IMR-90 (cell line): ENCODE measurements around the gene BAIAP2. TPM values are rescaled to one million over a fixed set of nuclear protein-coding genes. Genes with fewer than 3 reads are reported as not detected.

ENCODE experiments used
- ATAC-seq: fragments of 200-7000 bp; cut with Tn5 transposase; 2 replicates; pipeline ENCODE4 v1.9.1; 2020; ENCODE audit warnings: low read depth, mild to moderate bottlenecking, moderate library complexity
- BruUV-seq: library from RNA; stranded (reverse); fragments of 400-500 nt; replicated peaks from 2 replicates; lab custom pipeline; 2021; lab: Mats Ljungman, UMichigan
- CTCF ChIA-PET: fragments of 300-600 bp; formaldehyde crosslinking; extraction: SDS; loops from one replicate; lab custom pipeline; 2021; ENCODE audit warnings: antibody characterized with exemption; lab: Yijun Ruan, JAX
- POLR2A ChIA-PET: fragments of 300-600 bp; sonication (Branson Sonifier 250); formaldehyde crosslinking; loops from one replicate; lab custom pipeline; 2022; ENCODE audit warnings: antibody characterized with exemption; ENCODE audit not compliant: unreplicated experiment; lab: Charles Lee
- DNase-seq: peaks from one replicate; pipeline ENCODE4 v3.0.0; 2013
- H2AFZ ChIP-seq: replicated peaks from 2 replicates; pipeline ENCODE3; 2013; ENCODE audit warnings: low read length, mild to moderate bottlenecking; ENCODE audit not compliant: poor library complexity
- H2AK5ac ChIP-seq: 2 replicates; pipeline ENCODE4 v1.6.1; 2013; ENCODE audit warnings: low read depth, low read length, inconsistent platforms
- H2AK9ac ChIP-seq: replicated peaks from 2 replicates; pipeline ENCODE3; 2013; ENCODE audit warnings: mild to moderate bottlenecking, low read depth, low read length, moderate library complexity; ENCODE audit not compliant: poor library complexity
- H2BK120ac ChIP-seq: 2 replicates; pipeline ENCODE4 v1.6.1; 2013; ENCODE audit warnings: low read depth, low read length, inconsistent platforms
- H2BK15ac ChIP-seq: 3 replicates; pipeline ENCODE4 v1.6.1; 2013; ENCODE audit warnings: low read depth, low read length, inconsistent platforms
- H2BK20ac ChIP-seq: 2 replicates; pipeline ENCODE4 v1.6.1; 2013; ENCODE audit warnings: low read depth, mild to moderate bottlenecking, inconsistent platforms, low read length, moderate library complexity
- H2BK5ac ChIP-seq: 2 replicates; pipeline ENCODE4 v1.6.1; 2013; ENCODE audit warnings: mild to moderate bottlenecking, low read depth, low read length, inconsistent platforms; ENCODE audit not compliant: poor library complexity, severe bottlenecking
- H3K14ac ChIP-seq: replicated peaks from 2 replicates; pipeline ENCODE4 v1.6.1; 2013; ENCODE audit warnings: low read depth, low read length, inconsistent platforms
- H3K18ac ChIP-seq: 2 replicates; pipeline ENCODE4 v1.6.1; 2013; ENCODE audit warnings: low read depth, low read length, control low read depth
- H3K23ac ChIP-seq: 2 replicates; pipeline ENCODE4 v1.6.1; 2013; ENCODE audit warnings: low read depth, low read length, inconsistent platforms
- H3K27ac ChIP-seq: 2 replicates; pipeline ENCODE4 v1.5.1; 2013; ENCODE audit warnings: mild to moderate bottlenecking, control low read depth, low read length; ENCODE audit not compliant: insufficient read depth
- H3K27me3 ChIP-seq: 2 replicates; pipeline ENCODE4 v1.6.1; 2013; ENCODE audit warnings: low read length; ENCODE audit not compliant: control insufficient read depth, insufficient read depth
- H3K36me3 ChIP-seq: 2 replicates; pipeline ENCODE4 v1.6.1; 2013; ENCODE audit warnings: low read length, mixed read lengths; ENCODE audit not compliant: control insufficient read depth, insufficient read depth
- H3K4ac ChIP-seq: 2 replicates; pipeline ENCODE4 v1.6.1; 2013; ENCODE audit warnings: low read depth, low read length, inconsistent platforms
- H3K4me1 ChIP-seq: 2 replicates; pipeline ENCODE4 v1.6.1; 2013; ENCODE audit warnings: low read length, mixed read lengths; ENCODE audit not compliant: control insufficient read depth, insufficient read depth
- H3K4me2 ChIP-seq: 2 replicates; pipeline ENCODE4 v1.6.1; 2013; ENCODE audit warnings: low read depth, mild to moderate bottlenecking, control low read depth, low read length, moderate library complexity
- H3K4me3 ChIP-seq: 2 replicates; pipeline ENCODE4 v1.5.1; 2013; ENCODE audit warnings: low read depth, mild to moderate bottlenecking, control low read depth, low read length, moderate library complexity; ENCODE audit not compliant: insufficient read depth
- H3K56ac ChIP-seq: 2 replicates; pipeline ENCODE4 v1.6.1; 2013; ENCODE audit warnings: low read length, inconsistent platforms; ENCODE audit not compliant: insufficient read depth; ENCODE audit errors: extremely low read depth
- H3K79me1 ChIP-seq, 2 experiments: 2 replicates each; pipeline ENCODE4 v1.6.1; 2013; ENCODE audit warnings: low read length in 2 of 2, inconsistent platforms in 1 of 2, low read depth in 1 of 2
- H3K9ac ChIP-seq: 2 replicates; pipeline ENCODE4 v1.6.1; 2013; ENCODE audit warnings: low read depth, low read length, control low read depth
- H3K9me1 ChIP-seq: 2 replicates; pipeline ENCODE4 v1.6.1; 2013; ENCODE audit warnings: low read length, inconsistent platforms; ENCODE audit not compliant: insufficient read depth
- H3K9me3 ChIP-seq: 2 replicates; pipeline ENCODE4 v1.6.1; 2013; ENCODE audit warnings: low read length; ENCODE audit not compliant: control insufficient read depth, insufficient read depth
- H4K20me1 ChIP-seq: 2 replicates; pipeline ENCODE4 v1.6.1; 2013; ENCODE audit warnings: low read length, inconsistent platforms; ENCODE audit not compliant: insufficient read depth
- H4K5ac ChIP-seq: 2 replicates; pipeline ENCODE4 v1.6.1; 2013; ENCODE audit warnings: mild to moderate bottlenecking, low read depth, low read length, control low read depth
- H4K8ac ChIP-seq, 2 experiments: 2 replicates each; pipeline ENCODE4 v1.6.1; 2013; ENCODE audit warnings: low read depth in 2 of 2, low read length in 2 of 2, control low read depth in 1 of 2, inconsistent platforms in 1 of 2
- H4K91ac ChIP-seq: 2 replicates; pipeline ENCODE4 v1.6.1; 2013; ENCODE audit warnings: low read depth, low read length, inconsistent platforms; ENCODE audit not compliant: insufficient read depth
- CEBPB ChIP-seq: IDR thresholded peaks from 2 replicates; pipeline ENCODE4 v1.6.1; 2012; ENCODE audit warnings: low read depth, low read length, improper control_type of control experiment
- FOS ChIP-seq: fragments of 150-350 bp; IDR thresholded peaks from 2 replicates; pipeline ENCODE4 v1.6.1; 2016; ENCODE audit warnings: low read depth, low read length
- MAFK ChIP-seq: IDR thresholded peaks from 2 replicates; pipeline ENCODE4 v1.6.1; 2012; ENCODE audit warnings: low read depth, low read length, improper control_type of control experiment
- MAZ ChIP-seq: IDR thresholded peaks from 2 replicates; pipeline ENCODE4 v1.6.1; 2012; ENCODE audit warnings: low read depth, mild to moderate bottlenecking, low read length, improper control_type of control experiment, moderate library complexity, borderline replicate concordance
- POLR2A ChIP-seq: IDR thresholded peaks from 2 replicates; pipeline ENCODE4 v1.6.1; 2012; ENCODE audit warnings: mild to moderate bottlenecking, low read depth, low read length
- RAD21 ChIP-seq: IDR thresholded peaks from 2 replicates; pipeline ENCODE4 v1.6.1; 2012; ENCODE audit warnings: low read length, improper control_type of control experiment
- WGBS, 2 experiments: methylation state at CpG; one replicate each; pipeline versions ENCODE4 v1.1.5 to v1.1.7; 2013; ENCODE audit warnings: missing lambda C conversion rate in 2 of 2; ENCODE audit not compliant: insufficient read length in 1 of 2; ENCODE audit errors: extremely low coverage in 2 of 2; 5-methylcytosine and 5-hydroxymethylcytosine counted together
- dilution Hi-C: fragments of 300-500 bp; cut with HindIII; formaldehyde crosslinking; loops from one replicate; pipeline ENCODE4 v1.14.3; 2018; ENCODE audit warnings: low sequenced_read_pairs; ENCODE audit not compliant: unreplicated experiment
- in situ Hi-C: fragments of 300-500 bp; cut with MboI; formaldehyde crosslinking; loops from 3 replicates; pipeline ENCODE4 v1.14.3; 2019; ENCODE audit warnings: low sequenced_read_pairs, inconsistent platforms, mixed read lengths
- intact Hi-C: fragments of 100-400 bp; cut with micrococcal nuclease; formaldehyde crosslinking; loops from 2 replicates; pipeline ENCODE4 v1.10.0; 2022
- polyA plus RNA-seq, 3 experiments: library from polyadenylated mRNA; depleted of rRNA; stranded (reverse); fragments of >200 nt; gene quantifications; 2 replicates each; pipeline ENCODE4 v1.2.3, GENCODE V29; 2012; ENCODE audit warnings: low replicate concordance in 1 of 3
- total RNA-seq: library from RNA; depleted of rRNA; stranded (reverse); fragments of >200 nt; gene quantifications from 2 replicates; pipeline ENCODE4 v1.2.3, GENCODE V29; 2012
- TF ChIP-seq, protein P1 (sequence below): conservative IDR thresholded peaks from 2 replicates; pipeline ENCODE4 v1.5.1; 2012; ENCODE audit warnings: mild to moderate bottlenecking, low read depth, low read length, improper control_type of control experiment

BAIAP2 gene
- total and polyA plus RNA-seq, 2 of the 4 experiments (the other 2 are of a cell fraction), result 18.3 to 32.6 TPM

DNA sequence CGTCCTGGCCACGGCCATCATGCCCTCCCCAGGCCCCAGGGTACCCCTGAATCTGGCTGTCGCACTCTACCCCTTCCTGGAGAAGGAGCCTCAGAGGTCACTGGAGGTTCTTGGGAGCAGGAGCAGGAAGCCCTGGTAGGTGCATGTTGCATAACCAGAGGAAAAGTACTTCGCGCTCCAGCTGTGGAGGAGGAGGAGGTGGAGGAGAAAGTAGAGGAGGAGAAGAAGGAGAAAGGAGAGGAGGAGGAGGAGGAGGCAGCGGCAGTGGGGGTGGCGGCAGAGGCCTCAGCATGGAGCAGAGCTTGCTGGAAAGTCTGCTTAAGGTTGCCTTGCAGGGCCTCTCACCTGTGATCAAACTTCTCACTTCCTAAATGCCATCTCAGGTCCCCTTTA is 61.8 kb downstream of the BAIAP2 start:
- dilution Hi-C loops, result no loop called here
- Histone ChIP-seq H3K27me3 (no peaks in the 10 kb centered on the region), H3K4me2 (peak overlapping the region; percentile 75; the same call in 1 of the 2 replicates), H2BK120ac (peak overlapping the region; percentile 92), H3K9me3 (no peaks in the 10 kb centered on the region), H3K9ac (no peak overlapping the region), H3K56ac (no peak overlapping the region), H2BK15ac (peak overlapping the region; percentile 88; the same call in 2 of the 3 replicates), H3K14ac (peak overlapping the region; percentile 89), H3K18ac (peak overlapping the region; percentile 44; the same call in 1 of the 2 replicates), H4K20me1 (peaks cover 9% of the 10 kb centered on the region), H2AFZ (peak overlapping the region; percentile 91), H3K4ac (peak overlapping the region; percentile 96), H4K8ac (peak overlapping the region; percentile 89 to 94; a peak in 3 of 4 replicates), H3K4me1 (peaks cover 37% of the 10 kb centered on the region), H2AK9ac (peak overlapping the region; percentile 99), H4K91ac (peak overlapping the region; percentile 85), H3K79me1 (peaks cover 0 to 20% of the 10 kb centered on the region in 2 experiments; a peak in 1 of 4 replicates), H3K36me3 (peaks cover 2% of the 10 kb centered on the region; the same call in 1 of the 2 replicates), H4K5ac (peak overlapping the region; percentile 50; the same call in 1 of the 2 replicates), H3K4me3 (no peak overlapping the region), H2BK20ac (peak overlapping the region; percentile 85), H2BK5ac (no peak overlapping the region), H3K23ac (no peak overlapping the region), H3K9me1 (peaks cover 12% of the 10 kb centered on the region; the same call in 1 of the 2 replicates), H2AK5ac (peak overlapping the region; percentile 97), H3K27ac (no peak overlapping the region; the same call in 1 of the 2 replicates)
- WGBS, 2 experiments, result no CpG with 5 or more reads among the region's 7 CpGs
- intact Hi-C loops, result no loop called here
- BruUV-seq, result no TSS peak
- CTCF ChIA-PET, result interaction anchor here (0.6 to 2.1 kb wide), 4 partner anchors 17 to 78 kb away, joined by 3 to 15 read pairs (median 5); no protein-coding TSS in a partner anchor
- DNase-seq (no peak), ATAC-seq (no peak)
- in situ Hi-C loops, result loop anchor here (5.0 kb wide), 1 partner anchor 64 kb away; no protein-coding TSS in a partner anchor
- POLR2A ChIA-PET, result no interaction called here
- TF ChIP-seq POLR2A, result no peak
- no peak for TF ChIP-seq MAFK
- TF ChIP-seq MAZ, result no peak
- TF ChIP-seq CEBPB, result no peak
- TF ChIP-seq FOS, result no peak
- TF ChIP-seq, protein P1, sequence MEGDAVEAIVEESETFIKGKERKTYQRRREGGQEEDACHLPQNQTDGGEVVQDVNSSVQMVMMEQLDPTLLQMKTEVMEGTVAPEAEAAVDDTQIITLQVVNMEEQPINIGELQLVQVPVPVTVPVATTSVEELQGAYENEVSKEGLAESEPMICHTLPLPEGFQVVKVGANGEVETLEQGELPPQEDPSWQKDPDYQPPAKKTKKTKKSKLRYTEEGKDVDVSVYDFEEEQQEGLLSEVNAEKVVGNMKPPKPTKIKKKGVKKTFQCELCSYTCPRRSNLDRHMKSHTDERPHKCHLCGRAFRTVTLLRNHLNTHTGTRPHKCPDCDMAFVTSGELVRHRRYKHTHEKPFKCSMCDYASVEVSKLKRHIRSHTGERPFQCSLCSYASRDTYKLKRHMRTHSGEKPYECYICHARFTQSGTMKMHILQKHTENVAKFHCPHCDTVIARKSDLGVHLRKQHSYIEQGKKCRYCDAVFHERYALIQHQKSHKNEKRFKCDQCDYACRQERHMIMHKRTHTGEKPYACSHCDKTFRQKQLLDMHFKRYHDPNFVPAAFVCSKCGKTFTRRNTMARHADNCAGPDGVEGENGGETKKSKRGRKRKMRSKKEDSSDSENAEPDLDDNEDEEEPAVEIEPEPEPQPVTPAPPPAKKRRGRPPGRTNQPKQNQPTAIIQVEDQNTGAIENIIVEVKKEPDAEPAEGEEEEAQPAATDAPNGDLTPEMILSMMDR, result no peak
- no peak for TF ChIP-seq RAD21
